ENCODE measurements around the gene HACD4.

DNA sequence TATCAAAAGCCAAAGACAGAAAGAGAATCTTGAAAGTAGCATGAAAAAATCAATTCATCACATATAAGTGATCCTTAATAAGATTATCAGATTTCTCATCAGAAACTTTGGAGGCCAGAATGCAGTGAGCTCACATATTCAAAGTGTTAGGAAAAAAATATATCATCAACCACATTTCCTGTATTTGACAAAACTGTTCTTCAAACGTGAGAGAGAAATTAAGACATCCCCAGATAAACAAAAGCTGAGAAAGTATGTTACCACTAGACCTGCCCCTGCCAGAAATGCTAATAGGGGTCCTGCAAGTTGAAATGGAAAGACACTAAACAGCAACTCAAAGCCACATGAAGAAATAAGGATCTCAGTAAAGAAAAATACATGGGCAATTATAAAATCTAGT lies 29.9 kb downstream of the HACD4 start:
- TF ChIP-seq GATA2 (IDR thresholded peaks at IDR 0.05; ENCODE audit: low read depth, low read length) = no peak
- no peak for TF ChIP-seq GATA3 (IDR thresholded peaks at IDR 0.05; ENCODE audit: low read depth, low read length)

Data from SH-SY5Y (cell line).